ENCODE measurements around the gene NCK2.

NCK2 gene

DNA sequence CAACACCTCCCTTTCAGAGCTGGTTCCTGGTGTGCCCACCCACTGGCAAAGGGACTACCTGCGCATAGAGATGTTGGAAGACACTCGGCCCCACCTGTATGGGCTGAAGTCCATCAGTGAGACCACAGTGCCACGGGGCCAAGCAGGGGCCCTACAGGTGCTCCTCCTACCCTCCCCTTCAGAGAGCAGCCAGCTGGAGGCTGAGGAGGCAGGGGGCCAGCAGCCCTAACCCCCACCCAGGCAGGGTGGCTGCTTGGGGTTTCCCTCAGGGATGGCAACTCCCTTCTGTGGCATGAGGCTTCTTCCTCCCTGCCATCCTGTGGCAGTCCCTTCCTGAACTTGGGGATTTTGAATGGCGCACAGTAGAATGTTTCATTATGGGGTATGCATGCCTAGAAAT lies 125.3 kb downstream of the NCK2 start:
- DNase-seq (ENCODE audit: low read depth in 2 of 2), result no peak

DNA sequence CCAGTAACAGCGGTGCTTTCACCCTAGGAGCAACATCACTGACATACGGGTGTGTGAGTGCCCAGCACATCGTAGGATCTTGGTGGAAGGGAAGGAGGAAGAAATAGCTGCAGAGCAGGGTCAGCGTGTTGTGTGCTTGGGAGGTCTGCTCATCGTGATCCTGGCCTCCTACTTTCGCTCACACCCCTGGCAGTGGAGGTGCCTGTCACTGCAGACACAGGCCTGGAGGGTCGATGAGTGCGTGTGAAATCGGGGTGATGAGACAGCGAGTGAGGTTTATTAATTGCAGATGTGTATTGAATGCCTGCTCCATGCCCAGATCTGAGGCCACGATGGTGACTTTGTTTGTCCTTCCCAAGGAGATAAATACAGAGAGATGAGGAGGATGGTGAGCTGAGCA lies 126.1 kb downstream of the NCK2 start:
- no peak for DNase-seq (ENCODE audit: low read depth in 2 of 2)

DNA sequence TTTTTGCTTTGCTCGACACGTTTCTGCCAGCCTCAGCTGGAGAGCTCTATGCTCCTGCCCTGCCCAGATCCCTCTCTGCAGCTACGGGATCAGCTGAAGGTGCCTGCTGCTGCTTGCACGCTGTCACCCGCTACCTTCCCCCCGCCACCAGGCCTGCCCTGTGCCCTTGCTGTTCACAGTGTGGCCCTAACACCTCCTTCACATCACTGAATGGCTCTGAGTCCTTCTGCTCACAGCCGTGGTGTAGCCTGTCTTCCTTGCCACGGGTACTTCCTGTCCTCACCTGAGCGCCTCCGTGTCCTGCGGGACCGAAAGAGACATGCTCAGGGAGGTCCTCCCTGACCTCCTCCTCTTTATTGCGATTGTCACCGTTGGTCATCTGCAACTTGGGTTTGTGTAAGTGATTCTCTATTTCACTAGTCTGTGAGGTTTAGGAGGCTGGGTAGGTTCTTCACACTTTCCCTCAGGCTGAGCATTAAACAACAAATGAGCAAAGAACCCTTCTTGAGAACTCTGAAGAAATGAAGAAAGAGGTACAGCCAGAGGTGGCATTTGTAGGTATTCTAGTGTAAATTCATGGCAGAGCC lies 127.5 kb downstream of the NCK2 start:
- DNase-seq (ENCODE audit: low read depth in 2 of 2), result no peak

DNA sequence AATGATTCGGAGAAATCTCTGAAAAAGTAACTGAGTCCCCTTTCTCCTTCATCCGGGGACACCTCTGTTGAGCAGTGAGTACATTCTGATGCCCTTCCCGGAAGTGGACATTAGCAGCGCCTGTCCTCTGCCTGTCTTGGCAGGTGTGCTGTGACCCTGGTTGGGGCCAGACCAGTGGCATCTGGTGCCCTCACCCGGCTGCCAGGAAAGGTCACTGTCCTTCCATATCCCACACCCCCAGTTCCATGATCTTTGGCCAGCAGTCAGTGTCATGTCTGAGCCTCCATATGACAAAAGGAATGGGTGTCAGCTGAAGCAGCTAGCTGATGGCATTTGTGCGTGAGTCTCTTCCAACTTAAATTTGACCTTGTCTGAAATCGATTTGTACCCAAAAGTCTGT lies 128.1 kb downstream of the NCK2 start:
- no peak for DNase-seq (ENCODE audit: low read depth in 2 of 2)

DNA sequence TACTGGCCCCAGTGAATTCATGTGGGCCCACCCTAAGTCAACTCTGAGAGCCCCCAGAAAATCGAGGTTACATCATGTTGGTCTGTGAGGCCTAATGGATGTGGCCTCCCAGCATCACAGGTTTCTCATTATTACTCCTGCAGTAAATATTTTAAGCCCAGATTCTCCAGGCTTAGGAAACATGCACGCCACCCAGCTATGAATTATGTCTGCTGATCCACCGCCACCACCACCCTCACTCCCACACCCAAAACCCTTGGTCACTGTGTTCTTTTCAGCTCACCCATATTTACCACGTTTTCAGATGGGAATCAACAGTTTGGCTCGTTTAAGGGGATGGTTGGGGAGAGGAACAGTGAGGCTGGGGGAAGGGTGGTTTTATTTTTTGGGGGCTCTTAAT lies 128.6 kb downstream of the NCK2 start:
- no peak for DNase-seq (ENCODE audit: low read depth in 2 of 2)

DNA sequence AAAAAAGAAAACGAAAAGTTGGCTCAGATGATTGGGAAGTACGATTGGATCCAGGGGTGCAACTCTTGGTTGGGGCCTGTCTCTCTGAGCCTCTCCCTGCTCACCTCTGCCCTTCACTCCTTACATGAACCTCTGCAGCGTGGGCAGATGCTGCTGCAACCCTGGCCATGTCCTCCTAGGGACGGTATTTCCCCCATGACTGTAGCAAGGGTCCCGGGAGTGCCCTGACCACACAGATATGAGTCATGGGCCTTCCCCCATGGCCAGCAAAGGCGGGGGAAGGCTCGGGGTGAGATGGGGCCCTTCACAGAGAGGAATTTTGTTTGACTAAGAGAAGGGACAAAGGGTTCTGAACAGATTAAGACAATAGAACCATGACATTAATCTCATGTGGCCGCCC lies 129.0 kb downstream of the NCK2 start:
- peak in 1 of 2 experiments; percentile 29 for DNase-seq (ENCODE audit: low read depth in 2 of 2)

DNA sequence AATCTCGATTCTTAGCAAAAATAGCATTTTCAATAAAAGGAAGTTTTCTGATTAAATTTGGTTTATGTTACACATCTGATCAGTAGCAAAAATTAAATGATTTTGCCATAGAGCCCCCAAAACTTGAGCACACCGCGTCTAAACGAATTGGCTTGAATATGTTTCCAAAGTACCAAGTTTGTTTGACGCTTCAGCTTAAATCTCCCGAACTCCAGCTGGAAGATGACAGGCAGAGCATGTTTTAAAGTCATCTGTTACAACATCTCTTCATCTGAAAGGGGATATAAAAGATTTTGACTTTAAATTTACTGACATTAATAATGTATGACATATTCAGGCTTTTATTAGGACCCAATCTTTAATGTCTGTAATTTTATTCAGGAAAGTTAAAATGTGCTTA lies 129.8 kb downstream of the NCK2 start:
- DNase-seq (ENCODE audit: low read depth in 2 of 2), result no peak

DNA sequence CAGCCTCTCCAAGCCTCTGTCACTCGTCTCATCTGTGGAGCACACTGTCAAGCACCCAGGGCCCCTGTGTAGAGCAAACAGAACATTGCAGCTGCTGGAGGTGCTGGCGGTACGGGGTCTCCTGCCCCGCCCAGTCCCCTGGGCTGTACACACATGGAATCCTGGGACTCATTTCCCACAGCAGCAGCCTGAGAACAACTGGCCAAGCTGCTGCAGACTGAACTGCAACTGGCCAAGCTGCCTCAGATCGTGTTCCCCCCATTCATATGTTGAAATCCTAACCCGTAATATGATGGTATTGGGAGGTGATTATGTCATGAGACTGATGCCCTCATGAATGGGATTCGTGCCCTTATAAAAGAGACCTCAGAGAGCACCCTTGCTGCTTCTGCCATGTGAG lies 130.5 kb downstream of the NCK2 start:
- no peak for DNase-seq (ENCODE audit: low read depth in 2 of 2)

DNA sequence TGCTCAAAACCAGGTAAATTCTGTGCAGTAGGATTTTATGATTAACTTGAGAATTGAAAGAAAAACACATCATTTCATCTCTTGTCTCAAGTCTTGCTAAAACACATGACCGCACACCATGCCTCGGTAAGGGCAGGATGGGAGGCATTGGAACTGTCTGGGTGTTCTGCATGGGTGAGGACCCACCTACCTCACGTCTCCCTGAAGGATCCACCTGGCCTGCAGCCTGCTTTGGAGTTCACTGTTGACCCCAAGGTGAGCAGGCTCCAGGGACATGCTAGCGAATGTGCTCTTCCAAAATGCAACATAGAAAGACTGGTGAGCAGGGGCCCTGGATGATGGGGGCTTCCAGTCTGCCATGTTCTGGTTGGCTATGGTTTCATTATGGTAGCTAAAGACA lies 131.5 kb downstream of the NCK2 start:
- no peak for DNase-seq (ENCODE audit: low read depth in 2 of 2)

DNA sequence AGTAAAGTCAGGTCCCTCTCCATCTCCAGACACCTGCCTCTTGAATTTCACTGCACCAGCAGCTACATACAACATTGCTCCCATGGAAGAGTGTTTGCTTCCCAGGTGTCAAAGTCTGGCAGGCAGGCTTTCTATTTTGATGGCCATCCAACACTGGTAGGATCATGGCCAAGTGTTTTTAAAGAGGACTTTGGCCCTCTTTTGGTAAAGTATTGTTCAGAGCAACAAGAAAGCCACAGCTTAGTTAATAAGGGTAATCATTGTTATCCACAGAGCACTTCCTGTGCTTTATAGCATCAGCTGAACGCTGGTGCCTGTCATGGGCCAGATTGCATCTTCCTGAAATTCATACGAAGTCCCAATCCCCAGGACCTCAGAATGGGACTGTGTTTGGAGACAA lies 133.2 kb downstream of the NCK2 start:
- no peak for DNase-seq (ENCODE audit: low read depth in 2 of 2)

DNA sequence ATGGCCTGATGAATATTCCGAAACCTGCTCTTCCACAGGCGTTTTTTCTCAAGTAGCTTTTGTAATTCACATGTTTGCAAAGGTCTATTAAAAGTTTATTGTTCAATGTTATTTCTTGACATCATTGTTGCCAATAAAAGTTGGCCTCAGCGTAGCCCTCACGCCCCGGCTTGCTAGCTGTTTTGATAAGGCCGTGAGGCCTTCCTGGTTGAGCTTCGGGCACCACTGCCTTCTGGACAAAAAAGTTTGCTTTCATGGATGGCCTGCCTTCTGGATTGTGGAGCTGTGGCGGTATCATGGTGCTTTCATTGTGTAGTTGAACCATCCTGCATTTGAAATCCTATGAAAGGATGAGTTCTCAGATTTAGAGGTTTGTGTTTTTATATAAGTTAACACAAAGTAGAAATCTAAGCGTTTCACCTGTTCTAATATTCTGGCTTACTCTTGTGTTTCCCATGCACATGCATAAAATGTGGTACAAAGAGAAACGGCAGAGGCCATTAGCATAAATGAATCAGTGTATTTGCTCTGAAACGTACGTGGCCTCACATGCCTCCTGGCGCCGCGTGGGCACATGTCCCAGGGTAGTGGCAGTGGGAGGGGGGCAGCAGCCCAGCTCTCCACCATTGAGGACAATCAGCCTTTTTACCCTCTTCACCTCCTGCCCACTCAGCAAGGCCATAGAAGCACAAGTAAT lies 134.5 kb downstream of the NCK2 start:
- no peak for DNase-seq (ENCODE audit: low read depth in 2 of 2)

DNA sequence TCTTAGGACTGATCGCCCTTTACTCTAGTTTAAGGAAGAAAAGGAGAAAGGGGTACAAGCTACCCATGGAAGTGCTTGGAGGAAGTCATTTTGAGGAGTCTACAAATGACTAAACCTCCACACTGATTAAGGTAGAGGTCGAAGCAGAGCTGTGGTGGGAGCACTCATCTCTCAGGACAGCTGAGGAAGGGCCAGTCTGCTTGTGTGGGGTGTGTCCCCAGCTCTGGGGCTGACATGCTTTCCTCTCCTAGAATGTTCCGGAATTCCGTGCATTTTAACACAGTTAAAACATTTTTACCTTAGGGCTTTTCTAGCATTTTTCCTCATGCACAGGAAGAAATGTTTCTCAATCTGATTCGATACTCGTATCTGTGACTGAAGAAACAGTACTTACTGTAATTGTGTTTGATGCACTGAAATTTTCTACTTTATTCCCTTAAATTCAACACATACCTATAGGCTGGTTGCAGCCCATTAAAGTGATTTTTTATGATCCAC lies 135.1 kb downstream of the NCK2 start:
- DNase-seq (ENCODE audit: low read depth in 2 of 2), result no peak

DNA sequence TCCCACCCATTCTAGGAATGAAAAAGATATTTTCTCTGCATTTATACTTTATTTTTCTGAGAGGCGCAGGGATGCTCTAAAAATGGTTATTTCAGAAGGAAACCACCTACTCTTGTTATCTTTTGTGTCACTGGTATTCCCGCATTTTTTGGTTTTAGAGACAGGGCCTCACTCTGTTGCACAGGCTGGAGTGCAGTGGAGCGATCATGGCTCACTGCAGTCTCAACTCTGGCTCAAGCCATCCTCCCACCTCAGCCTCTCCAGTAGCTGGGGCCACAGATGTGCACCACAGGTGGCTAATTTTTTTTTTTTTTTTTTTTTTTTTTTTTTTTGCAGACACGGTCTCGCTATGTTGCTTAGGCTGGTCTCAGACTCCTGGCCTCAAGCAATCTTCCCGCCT lies 135.9 kb downstream of the NCK2 start:
- DNase-seq (ENCODE audit: low read depth in 2 of 2), result no peak

DNA sequence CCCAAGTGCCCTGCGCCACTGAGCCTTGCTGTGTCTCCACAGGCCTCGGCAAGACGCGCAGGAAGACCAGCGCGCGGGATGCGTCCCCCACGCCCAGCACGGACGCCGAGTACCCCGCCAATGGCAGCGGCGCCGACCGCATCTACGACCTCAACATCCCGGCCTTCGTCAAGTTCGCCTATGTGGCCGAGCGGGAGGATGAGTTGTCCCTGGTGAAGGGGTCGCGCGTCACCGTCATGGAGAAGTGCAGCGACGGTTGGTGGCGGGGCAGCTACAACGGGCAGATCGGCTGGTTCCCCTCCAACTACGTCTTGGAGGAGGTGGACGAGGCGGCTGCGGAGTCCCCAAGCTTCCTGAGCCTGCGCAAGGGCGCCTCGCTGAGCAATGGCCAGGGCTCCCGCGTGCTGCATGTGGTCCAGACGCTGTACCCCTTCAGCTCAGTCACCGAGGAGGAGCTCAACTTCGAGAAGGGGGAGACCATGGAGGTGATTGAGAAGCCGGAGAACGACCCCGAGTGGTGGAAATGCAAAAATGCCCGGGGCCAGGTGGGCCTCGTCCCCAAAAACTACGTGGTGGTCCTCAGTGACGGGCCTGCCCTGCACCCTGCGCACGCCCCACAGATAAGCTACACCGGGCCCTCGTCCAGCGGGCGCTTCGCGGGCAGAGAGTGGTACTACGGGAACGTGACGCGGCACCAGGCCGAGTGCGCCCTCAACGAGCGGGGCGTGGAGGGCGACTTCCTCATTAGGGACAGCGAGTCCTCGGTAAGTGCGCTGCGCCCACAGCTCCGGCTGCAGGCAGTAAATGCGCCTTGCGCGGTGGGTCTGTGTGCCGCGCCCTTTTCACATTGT lies 136.8 kb downstream of the NCK2 start:
- no peak for DNase-seq (ENCODE audit: low read depth in 2 of 2)

DNA sequence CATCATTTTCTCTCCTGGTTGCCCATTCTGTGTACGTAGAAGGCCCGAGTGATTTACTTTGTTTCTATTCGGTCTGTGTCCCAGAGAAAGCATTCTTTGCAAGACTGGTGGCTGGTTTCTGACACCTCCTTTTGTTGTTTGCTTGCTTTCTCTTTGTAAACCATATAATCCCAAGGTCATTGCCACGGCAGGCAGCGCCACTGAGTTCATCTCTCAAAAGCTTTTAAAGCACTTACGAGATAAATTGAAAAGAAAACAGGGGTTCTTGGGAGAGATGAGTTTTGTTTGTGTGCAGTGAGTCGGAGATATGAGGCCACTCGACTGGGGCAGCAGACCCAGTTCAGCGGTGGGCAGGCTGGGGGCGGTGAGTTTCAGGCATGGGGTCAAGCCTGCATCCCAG lies 137.6 kb downstream of the NCK2 start:
- DNase-seq (ENCODE audit: low read depth in 2 of 2), result no peak

DNA sequence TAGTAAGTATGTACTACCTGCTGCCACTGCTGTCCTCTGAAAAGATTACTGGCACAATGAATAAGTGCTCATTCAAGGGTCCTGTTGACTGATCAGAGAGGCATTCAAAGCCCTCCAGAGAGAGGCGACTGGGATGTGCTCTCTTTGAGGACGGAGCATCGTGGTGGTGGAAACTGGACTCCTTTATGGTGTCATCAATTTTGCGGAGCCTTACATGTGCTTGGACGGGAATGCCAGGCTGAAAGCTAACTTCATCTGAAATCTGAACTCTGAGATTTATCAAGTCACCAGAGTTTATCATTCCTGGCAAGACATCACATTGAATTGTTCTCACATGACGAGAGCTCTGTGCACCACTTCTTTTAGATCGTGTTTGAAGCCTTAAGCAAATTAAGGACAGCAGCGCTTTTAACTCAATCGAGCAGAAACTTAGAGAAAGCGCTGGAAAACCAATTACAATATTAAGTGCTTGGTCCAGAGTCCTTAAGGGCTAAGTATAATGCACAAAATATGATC lies 138.3 kb downstream of the NCK2 start:
- DNase-seq (ENCODE audit: low read depth in 2 of 2), result no peak

DNA sequence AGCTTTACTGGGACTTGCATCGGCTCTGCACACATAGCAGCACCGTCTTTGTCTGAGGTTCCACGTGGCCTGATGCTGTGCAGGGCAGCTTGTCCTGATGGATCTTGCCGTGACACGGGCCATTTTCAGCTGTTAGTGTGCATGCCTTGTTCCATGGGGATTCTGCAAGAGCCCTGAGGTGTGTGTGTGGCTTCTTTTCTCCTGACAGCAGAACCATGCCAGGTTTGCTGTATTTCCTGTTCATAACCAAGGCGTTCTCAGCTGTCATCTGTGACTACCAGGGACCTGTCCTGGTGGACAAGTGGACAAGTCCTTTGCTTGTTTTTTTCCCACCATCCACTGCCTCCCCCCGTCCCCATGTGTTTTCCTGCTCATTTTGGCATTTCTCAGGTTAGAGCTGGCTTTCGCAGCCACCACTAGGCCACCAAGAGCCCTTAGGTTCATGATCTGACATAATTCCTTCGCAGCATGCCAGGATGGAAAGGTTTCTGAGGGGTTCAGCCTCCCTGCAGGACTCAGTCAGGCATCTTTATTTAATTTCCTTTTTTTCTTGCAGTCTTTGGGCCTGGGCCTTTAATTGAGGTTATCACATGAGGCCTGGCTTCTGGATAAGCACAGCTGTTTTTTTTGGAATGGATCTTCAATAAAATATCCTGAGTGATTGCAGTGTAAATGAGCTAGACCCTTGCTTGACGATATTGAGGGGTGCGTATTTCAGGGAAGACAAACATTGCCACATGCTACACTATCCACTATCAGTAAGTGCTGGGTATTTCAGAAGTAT lies 139.4 kb downstream of the NCK2 start:
- no peak for DNase-seq (ENCODE audit: low read depth in 2 of 2)

DNA sequence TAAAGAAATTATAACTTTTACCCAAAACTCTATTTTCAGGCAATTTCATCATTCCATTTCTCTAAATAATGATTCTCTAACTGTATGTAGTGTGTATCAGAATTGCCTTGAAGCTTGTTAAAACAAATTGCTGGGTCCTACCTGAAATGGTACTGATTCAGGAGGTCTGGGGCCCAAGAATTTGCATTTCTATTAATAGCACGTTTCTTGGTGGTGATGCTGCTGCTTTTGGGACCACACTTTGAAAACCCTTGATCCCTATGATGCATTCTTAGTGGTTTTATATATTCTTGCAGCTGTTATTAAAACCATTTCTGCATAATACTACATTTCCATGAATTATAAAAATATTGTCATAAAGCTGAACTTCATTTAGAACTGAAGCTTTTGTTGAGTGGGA lies 140.7 kb downstream of the NCK2 start:
- DNase-seq (ENCODE audit: low read depth in 2 of 2), result no peak

DNA sequence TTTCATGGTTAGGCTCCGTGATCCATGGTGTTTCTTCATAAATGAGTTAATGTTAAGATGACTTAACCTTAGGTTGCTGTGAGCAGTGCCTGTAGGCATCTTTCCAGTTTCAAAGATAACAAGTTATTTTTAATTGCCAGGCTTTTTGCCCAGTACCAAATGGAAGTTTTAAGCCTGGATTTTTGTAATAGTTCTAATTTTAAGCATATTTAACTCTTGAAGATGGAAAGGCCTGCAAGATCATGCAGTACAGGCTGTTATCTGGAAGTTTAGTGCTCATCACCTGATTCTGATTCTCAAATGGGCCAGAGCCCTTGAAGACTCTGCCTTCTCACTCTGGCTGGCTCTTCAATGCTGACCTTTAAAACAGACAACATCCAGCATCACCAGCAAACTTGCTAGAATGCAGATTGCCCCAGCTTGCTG lies 141.3 kb downstream of the NCK2 start:
- DNase-seq (ENCODE audit: low read depth in 2 of 2), result peak; percentile 20 to 41

DNA sequence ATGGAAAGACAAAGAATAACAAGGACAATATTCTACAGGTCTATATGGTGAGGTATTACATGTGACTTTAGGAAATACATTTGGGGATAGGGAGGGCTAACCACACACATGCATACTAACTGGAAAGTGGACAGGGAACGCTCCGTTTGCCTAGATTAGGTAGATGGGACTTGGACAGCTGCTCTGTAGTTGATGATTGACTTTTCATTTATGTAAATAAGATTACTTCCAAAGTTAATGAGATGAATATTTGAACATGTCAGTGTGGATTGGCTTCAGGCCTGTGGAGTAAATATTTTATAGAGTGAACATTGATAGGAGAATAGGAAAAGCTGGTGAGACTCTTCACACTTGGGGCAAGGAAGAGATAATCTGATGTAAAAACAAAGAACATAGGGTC lies 142.0 kb downstream of the NCK2 start:
- no peak for DNase-seq (ENCODE audit: low read depth in 2 of 2)

DNA sequence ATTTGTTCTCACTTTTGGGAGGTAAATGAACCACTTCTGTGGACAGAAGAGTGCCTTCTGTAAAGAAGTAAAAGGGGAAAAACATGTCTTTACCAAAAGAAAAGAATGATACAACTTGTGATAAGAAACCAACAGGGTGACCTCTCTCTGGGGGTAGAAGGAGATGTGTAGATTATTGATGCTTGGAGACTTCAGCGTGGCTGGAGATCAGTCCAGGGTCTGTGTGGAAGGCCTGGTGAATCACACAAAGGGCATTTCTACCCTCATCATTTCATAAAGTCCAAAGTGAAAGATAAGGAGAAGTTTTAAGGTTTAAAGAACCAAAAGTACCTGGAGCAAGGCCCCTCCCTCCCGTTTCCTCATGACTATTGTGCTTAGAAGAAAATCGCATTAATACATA lies 142.5 kb downstream of the NCK2 start:
- no peak for DNase-seq (ENCODE audit: low read depth in 2 of 2)

DNA sequence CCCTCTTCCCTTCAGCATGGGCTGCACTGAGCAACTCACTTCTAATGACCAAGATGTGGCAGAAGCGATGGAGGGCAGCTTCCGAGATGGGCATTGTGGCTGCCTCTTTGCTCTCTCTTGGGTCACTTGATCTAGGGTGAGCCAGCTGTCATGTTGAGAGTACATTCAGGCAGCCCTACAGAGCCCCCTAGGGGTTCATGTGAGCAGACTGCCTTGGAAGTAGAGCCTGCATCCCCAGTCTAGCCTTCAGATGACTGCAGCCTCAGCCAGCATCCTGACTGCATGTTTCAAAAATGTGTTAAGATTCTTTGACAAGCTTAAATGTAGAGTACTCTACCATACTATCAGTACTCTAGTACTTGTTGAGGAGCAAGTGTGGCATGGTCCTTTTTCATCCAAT lies 143.9 kb downstream of the NCK2 start:
- DNase-seq (ENCODE audit: low read depth in 2 of 2), result no peak

Measured in fibroblast of skin of left quadriceps (primary cell).